Heart right ventricle (tissue), 16 donors: ENCODE measurements around the gene IGSF8. TPM values are rescaled to one million over a fixed set of nuclear protein-coding genes. Genes with fewer than 3 reads are reported as not detected.

ENCODE experiments used
- ATAC-seq, 8 donors: fragments of 200-7000 bp; cut with Tn5 transposase; one replicate each; pipeline ENCODE4 v1.9.1; 2020; ENCODE audit warnings: mild to moderate bottlenecking in 8 of 8, moderate library complexity in 8 of 8, moderate number of reproducible peaks in 1 of 8
- DNase-seq, 2 donors: peaks; one replicate each; pipeline ENCODE4 v3.0.0-alpha.2; 2020
- H3K27ac ChIP-seq, 10 donors: fragments of 200-600 bp; sonication (generic) in 2 of 10; one replicate each; pipeline versions ENCODE4 v1.5.0 to v1.8.0; 2020 to 2022; ENCODE audit warnings: mild to moderate bottlenecking in 3 of 10
- H3K27me3 ChIP-seq, 7 donors: fragments of 200-600 bp; one replicate each; pipeline ENCODE4 v1.8.0; 2021 to 2022; ENCODE audit warnings: mild to moderate bottlenecking in 2 of 7
- H3K36me3 ChIP-seq, 9 donors: fragments of 200-600 bp; sonication (generic) in 1 of 9; one replicate each; pipeline versions ENCODE4 v1.5.0 to v1.8.0; 2020 to 2022; ENCODE audit warnings: mild to moderate bottlenecking in 2 of 9
- H3K4me1 ChIP-seq, 9 donors: fragments of 200-600 bp; sonication (generic) in 1 of 9; one replicate each; pipeline versions ENCODE4 v1.5.0 to v1.8.0; 2020 to 2022; ENCODE audit warnings: mild to moderate bottlenecking in 4 of 9
- H3K4me3 ChIP-seq, 10 donors: fragments of 200-600 bp; sonication (generic) in 2 of 10; one replicate each; pipeline versions ENCODE4 v1.5.0 to v1.8.0; 2020 to 2022; ENCODE audit warnings: mild to moderate bottlenecking in 7 of 10, moderate library complexity in 2 of 10
- H3K9me3 ChIP-seq, 11 donors: fragments of 200-600 bp in 10 of 11; sonication (generic) in 2 of 11; one replicate each; pipeline versions ENCODE4 v1.5.0 to v1.8.0; 2013 to 2022; ENCODE audit warnings: mild to moderate bottlenecking in 2 of 11, control low read depth in 1 of 11, moderate library complexity in 1 of 11
- WGBS, 2 donors: extraction: QIAGEN DNeasy Blood & Tissue Kit; methylation state at CpG; one replicate each; pipeline ENCODE4 v1.1.7; 2013; ENCODE audit warnings: inconsistent platforms in 1 of 2; 5-methylcytosine and 5-hydroxymethylcytosine counted together
- intact Hi-C, 10 donors: fragments of 100-400 bp; cut with DNase I; formaldehyde crosslinking; loops; one replicate each; pipeline versions ENCODE4 v1.11.1 to v1.14.2; 2022
- polyA plus RNA-seq, 2 donors: library from polyadenylated mRNA; stranded (reverse); fragments of 200-250 nt; gene quantifications; one replicate each; pipeline ENCODE4 v1.2.3, GENCODE V29; 2013
- total RNA-seq, 10 donors: library from RNA; stranded (reverse); fragmentation: NEBNext Ultra II Directional in 3 of 10; extraction: Animal tissue kit (Norgen Biotek cat#: 25700) in 3 of 10; gene quantifications; one replicate each; pipeline versions ENCODE4 v1.2.1 to v1.2.4, GENCODE V29; 2021 to 2023
- TF ChIP-seq, protein P1 (sequence below), 9 donors: fragments of 200-600 bp; sonication (generic) in 2 of 9; IDR thresholded peaks; one replicate each; pipeline versions ENCODE4 v1.5.0 to v1.8.0; 2021 to 2022; ENCODE audit warnings: antibody characterized with exemption in 9 of 9, mild to moderate bottlenecking in 5 of 9, moderate library complexity in 1 of 9
- donor health status: Arrhythmogenic right ventricular cardiomyopathy.
- donor health status: ischemic (EF 13 %, LVEDD 7.1; RV severe dilation, severe dysfunction).
- donor health status: healthy with polysubstance abuse.
- donor health status: DM: no; HTN: yes; CAD: no.
- donor health status: DM: no; HTN: no; CAD: no.
- donor health status: ischemic (EF 25% LVEDD 6.9; RV normal size, moderate dysfunction).
- donor health status: ischemic (EF 25% LVEDD 5.7; RV mildly dilated, moderate dysfunction).
- donor health status: healthy.
- donor health status: DM: yes; HTN: yes; CAD: no.
- donor health status: Ischemic cardiomyopathy.
- donor health status: ischemic (EF 35%, LVEDD 5.7; RV mildly dilated, moderate dysfunction).
- donor health status: nonischemic (EF 11% LVEDD 7.7; RV severe dilation, severe dysfunction).
- donor health status: DM: yes; HTN: yes; CAD: no.
- donor health status: PGD.
- donor health status: ischemic (EF 29% LVEDD 5.4; RV normal size, mild dysfunction).
- donor health status: nonischemic (EF 23%, LVEDD 6.1; RV moderate dilation, normal function).

IGSF8 gene
- total and polyA plus RNA-seq, 12 donors: 13.4 to 42.2 (median 20.6) TPM

DNA sequence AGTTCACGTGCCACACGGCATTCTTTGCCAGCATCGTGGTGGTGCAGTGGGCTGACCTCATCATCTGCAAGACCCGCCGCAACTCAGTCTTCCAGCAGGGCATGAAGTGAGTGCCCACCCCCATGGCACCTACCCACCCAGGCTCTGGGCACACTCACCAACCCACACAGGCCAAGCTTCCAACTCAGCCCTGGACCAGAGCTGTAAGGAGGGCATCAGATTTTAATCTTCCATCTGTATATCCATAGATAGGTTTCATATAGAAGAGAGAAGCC, 38.4 kb upstream of the IGSF8 start:
- TF ChIP-seq, protein P1, sequence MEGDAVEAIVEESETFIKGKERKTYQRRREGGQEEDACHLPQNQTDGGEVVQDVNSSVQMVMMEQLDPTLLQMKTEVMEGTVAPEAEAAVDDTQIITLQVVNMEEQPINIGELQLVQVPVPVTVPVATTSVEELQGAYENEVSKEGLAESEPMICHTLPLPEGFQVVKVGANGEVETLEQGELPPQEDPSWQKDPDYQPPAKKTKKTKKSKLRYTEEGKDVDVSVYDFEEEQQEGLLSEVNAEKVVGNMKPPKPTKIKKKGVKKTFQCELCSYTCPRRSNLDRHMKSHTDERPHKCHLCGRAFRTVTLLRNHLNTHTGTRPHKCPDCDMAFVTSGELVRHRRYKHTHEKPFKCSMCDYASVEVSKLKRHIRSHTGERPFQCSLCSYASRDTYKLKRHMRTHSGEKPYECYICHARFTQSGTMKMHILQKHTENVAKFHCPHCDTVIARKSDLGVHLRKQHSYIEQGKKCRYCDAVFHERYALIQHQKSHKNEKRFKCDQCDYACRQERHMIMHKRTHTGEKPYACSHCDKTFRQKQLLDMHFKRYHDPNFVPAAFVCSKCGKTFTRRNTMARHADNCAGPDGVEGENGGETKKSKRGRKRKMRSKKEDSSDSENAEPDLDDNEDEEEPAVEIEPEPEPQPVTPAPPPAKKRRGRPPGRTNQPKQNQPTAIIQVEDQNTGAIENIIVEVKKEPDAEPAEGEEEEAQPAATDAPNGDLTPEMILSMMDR (IDR thresholded peaks at IDR 0.05): no peak
- peaks cover 0 to 89% (median 4%) of the 10 kb centered on the region in 9 donors for H3K36me3 ChIP-seq
- peak overlapping the region in 4 of 10 donors; percentile 35 to 65 (median 54) for H3K27ac ChIP-seq
- no peak for DNase-seq
- H3K4me3 ChIP-seq: no peak overlapping the region
- no peaks in the 10 kb centered on the region for H3K9me3 ChIP-seq
- H3K4me1 ChIP-seq: peaks cover 0 to 27% (median 7%) of the 10 kb centered on the region in 9 donors
- no peaks in the 10 kb centered on the region for H3K27me3 ChIP-seq
- no peak for ATAC-seq
- WGBS, 2 donors: 94 to 95% methylated on average over 5 of the region's 5 CpGs
- intact Hi-C loops: no loop called here

DNA sequence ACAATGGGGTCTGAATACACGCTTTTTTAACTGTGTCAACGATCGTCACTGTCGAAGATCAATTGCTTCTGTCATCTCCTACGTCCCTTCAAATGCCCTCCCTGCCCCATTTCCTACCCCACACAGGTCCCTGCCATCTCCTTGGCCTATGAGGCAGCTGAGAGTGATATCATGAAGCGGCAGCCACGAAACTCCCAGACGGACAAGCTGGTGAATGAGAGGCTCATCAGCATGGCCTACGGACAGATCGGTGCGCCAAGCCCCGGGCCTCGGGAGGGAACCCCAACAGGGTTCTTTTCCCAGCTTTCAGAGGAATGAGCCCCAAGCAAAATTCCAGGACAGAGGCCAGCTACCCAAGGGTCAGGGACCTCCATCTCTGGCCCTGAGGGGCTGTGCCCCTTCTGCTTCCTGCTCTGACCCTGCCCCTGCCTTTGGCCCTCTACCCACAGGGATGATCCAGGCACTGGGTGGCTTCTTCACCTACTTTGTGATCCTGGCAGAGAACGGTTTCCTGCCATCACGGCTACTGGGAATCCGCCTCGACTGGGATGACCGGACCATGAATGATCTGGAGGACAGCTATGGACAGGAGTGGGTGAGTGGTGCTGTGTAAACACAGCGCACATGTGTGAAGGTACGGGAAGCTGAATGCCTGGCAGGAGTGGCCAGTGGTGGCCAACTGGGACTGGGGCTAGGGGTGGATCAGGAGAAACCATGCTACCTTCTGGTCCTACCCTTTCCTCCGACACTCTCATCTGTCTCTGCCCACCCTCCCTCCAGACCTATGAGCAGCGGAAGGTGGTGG, 37.9 kb upstream of the IGSF8 start:
- Histone ChIP-seq H3K36me3 (peaks cover 0 to 86% (median 4%) of the 10 kb centered on the region in 9 donors), H3K4me1 (peaks cover 0 to 32% (median 12%) of the 10 kb centered on the region in 9 donors), H3K9me3 (no peaks in the 10 kb centered on the region), H3K4me3 (no peak overlapping the region), H3K27ac (peak overlapping the region in 1 of 10 donors; percentile 53), H3K27me3 (no peaks in the 10 kb centered on the region)
- intact Hi-C loops: no loop called here
- ATAC-seq: peak in 1 of 8 donors; percentile 1
- WGBS, 2 donors: 91 to 93% methylated on average over 22 of the region's 22 CpGs
- DNase-seq: no peak
- TF ChIP-seq, protein P1 (IDR thresholded peaks at IDR 0.05): no peak

DNA sequence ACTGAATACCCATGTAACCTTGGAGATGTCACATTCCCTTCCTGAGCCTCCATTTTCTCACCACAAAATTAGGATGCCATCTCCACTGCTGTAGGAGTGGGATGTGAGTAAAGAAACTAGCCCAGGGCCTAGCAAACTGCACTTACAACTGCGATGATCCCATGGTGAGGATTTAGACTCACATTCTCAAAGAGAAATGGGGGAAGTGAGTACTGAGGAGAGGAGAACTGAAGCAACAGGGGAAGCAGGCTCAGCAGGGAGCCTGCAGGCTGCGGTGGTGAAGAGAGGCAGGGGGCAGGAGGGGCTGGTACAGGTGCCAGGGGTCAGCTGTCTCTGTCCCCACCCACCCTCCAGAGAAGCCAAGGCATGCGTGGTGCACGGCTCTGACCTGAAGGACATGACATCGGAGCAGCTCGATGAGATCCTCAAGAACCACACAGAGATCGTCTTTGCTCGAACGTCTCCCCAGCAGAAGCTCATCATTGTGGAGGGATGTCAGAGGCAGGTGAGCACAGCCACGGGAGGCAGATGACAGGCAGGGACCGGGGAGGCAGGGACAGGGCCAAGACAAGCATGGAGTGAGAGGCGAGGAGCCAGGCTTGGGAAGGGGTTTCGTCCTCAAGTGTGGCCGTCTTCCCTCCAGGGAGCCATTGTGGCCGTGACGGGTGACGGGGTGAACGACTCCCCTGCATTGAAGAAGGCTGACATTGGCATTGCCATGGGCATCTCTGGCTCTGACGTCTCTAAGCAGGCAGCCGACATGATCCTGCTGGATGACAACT, 36.6 kb upstream of the IGSF8 start:
- ATAC-seq: no peak
- Histone ChIP-seq H3K27me3 (no peaks in the 10 kb centered on the region), H3K27ac (peak overlapping the region in 3 of 10 donors; percentile 3 to 48 (median 22)), H3K36me3 (peaks cover 0 to 86% (median 4%) of the 10 kb centered on the region in 9 donors), H3K4me3 (no peak overlapping the region), H3K9me3 (no peaks in the 10 kb centered on the region), H3K4me1 (peaks cover 0 to 46% (median 22%) of the 10 kb centered on the region in 9 donors)
- 88 to 91% methylated on average over 20 of the region's 20 CpGs for WGBS, 2 donors
- intact Hi-C loops: no loop called here
- DNase-seq: no peak
- TF ChIP-seq, protein P1 (IDR thresholded peaks at IDR 0.05): no peak

DNA sequence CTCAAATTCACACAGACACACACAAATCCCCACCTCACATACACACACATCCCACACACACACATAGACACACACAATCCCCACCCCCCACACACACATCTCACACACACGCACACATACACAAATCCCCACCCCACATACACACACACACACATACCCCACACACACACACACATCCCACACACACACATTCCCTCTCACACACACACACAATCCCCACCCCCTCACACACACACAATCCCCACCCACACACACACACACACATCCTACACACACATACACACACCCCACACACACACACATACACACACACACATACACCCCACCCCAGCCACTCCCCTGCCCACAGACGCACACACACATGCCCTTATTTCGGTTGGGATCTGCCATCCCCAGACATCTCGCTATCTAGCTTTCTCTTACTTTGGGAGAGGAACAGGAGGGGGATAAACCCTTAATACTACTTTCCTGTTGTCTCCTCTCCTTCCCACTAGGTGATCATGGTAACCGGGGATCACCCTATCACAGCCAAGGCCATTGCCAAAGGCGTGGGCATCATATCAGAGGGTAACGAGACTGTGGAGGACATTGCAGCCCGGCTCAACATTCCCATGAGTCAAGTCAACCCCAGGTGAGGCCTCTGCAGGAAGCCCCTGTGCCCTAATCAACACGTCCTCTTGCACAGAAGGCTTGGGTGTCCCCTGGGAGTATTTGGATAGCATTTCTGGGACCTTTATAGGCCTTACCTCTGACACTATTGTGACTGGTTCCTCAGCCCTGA, 35.8 kb upstream of the IGSF8 start:
- Histone ChIP-seq H3K36me3 (peaks cover 0 to 86% (median 2%) of the 10 kb centered on the region in 9 donors), H3K4me3 (no peak overlapping the region), H3K27me3 (no peaks in the 10 kb centered on the region), H3K4me1 (peaks cover 0 to 54% (median 24%) of the 10 kb centered on the region in 9 donors), H3K9me3 (no peaks in the 10 kb centered on the region), H3K27ac (peak overlapping the region in 4 of 10 donors; percentile 3 to 88 (median 35))
- intact Hi-C loops: no loop called here
- TF ChIP-seq, protein P1 (IDR thresholded peaks at IDR 0.05): no peak
- no peak for DNase-seq
- 80 to 85% methylated on average over 9 of the region's 9 CpGs for WGBS, 2 donors
- no peak for ATAC-seq
